Measurements from ENCODE around the gene FAM163B.

DNA sequence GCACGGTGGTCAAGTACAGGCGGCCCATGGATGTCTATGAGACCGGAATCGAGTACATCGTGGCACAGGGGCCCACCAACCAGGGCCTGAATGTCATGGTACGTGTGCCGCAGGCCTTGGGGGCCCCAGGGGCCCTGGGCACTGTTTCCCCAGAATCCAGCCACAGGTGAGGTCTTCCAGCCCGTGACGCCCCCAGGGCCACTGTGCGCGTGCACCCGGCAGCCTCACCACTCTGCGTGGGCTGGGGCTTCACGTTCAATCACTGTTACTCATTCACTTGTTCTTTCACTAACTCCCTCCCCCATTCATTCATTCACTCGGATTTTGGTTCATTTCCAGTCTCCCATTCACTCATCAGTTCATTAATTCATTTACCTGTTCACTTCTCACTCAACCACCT is 62.1 kb downstream of the FAM163B start:
- TF ChIP-seq EP300 (IDR thresholded peaks at IDR 0.05) (no peak), POLR2A (IDR thresholded peaks at IDR 0.05; ENCODE audit: low read depth) (no peak), POLR2AphosphoS5 (IDR thresholded peaks at IDR 0.05) (no peak)
- TF ChIP-seq, protein P1, sequence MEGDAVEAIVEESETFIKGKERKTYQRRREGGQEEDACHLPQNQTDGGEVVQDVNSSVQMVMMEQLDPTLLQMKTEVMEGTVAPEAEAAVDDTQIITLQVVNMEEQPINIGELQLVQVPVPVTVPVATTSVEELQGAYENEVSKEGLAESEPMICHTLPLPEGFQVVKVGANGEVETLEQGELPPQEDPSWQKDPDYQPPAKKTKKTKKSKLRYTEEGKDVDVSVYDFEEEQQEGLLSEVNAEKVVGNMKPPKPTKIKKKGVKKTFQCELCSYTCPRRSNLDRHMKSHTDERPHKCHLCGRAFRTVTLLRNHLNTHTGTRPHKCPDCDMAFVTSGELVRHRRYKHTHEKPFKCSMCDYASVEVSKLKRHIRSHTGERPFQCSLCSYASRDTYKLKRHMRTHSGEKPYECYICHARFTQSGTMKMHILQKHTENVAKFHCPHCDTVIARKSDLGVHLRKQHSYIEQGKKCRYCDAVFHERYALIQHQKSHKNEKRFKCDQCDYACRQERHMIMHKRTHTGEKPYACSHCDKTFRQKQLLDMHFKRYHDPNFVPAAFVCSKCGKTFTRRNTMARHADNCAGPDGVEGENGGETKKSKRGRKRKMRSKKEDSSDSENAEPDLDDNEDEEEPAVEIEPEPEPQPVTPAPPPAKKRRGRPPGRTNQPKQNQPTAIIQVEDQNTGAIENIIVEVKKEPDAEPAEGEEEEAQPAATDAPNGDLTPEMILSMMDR (IDR thresholded peaks at IDR 0.05) = no peak
